HG02759 (cell line): ENCODE results near the gene ALPK1.
"Not testable (repeated sequence)": the region's sequence is repeated elsewhere in the genome, so short reads cannot be mapped to it uniquely, and the experiment has no call there.

ENCODE experiments used
- ATAC-seq: cut with Tn5 transposase; IDR thresholded peaks from one replicate; pipeline ENCODE4 v1.9.1; 2021; ENCODE audit warnings: mild to moderate bottlenecking, moderate library complexity; ENCODE audit not compliant: unreplicated experiment

Gene ALPK1

GRCh38 chr4:112448306-112449132, 151.3 kb downstream of the ALPK1 start:
- ATAC-seq, result no peak

GRCh38 chr4:112449708-112450107, 152.5 kb downstream of the ALPK1 start:
- ATAC-seq, result no peak

GRCh38 chr4:112451104-112451503, 153.9 kb downstream of the ALPK1 start:
- no peak for ATAC-seq

- ATAC-seq, result no peak
Measured at GRCh38 chr4:112451831-112452230, 154.7 kb downstream of the ALPK1 start.

GRCh38 chr4:112453321-112453720, 156.2 kb downstream of the ALPK1 start:
- ATAC-seq, result no peak

GRCh38 chr4:112472318-112472717, 175.1 kb downstream of the ALPK1 start:
- no peak for ATAC-seq

- ATAC-seq, result no peak
Measured at GRCh38 chr4:112473985-112474384, 176.8 kb downstream of the ALPK1 start.

- ATAC-seq, result no peak
Measured at GRCh38 chr4:112485930-112486329, 188.8 kb downstream of the ALPK1 start.

- ATAC-seq, result not testable (repeated sequence)
Measured at GRCh38 chr4:112490808-112491207, 193.6 kb downstream of the ALPK1 start.
